GM23338 (cell line): ENCODE results near the gene FHIT. TPM values are rescaled to one million over a fixed set of nuclear protein-coding genes. Genes with fewer than 3 reads are reported as not detected.

ENCODE experiments used
- ATAC-seq: fragments of 200-7000 bp; cut with Tn5 transposase; 3 replicates; pipeline ENCODE4 v1.9.1; 2020
- DNase-seq: peaks from one replicate; pipeline ENCODE4 v3.0.0-alpha.2; 2015; ENCODE audit warnings: low spot score
- H2AFZ ChIP-seq: fragments of 200-600 bp; sonication (generic); 2 replicates; pipeline ENCODE4 v1.8.0; 2016; ENCODE audit warnings: antibody characterized with exemption, mild to moderate bottlenecking, moderate library complexity
- H3F3A ChIP-seq: fragments of 200-600 bp; sonication (generic); replicated peaks from 2 replicates; pipeline ENCODE4 v1.8.0; 2017; ENCODE audit warnings: antibody characterized with exemption, mixed run types, low read depth
- H3K27ac ChIP-seq: fragments of 200-600 bp; sonication (generic); 2 replicates; pipeline ENCODE4 v1.6.1; 2016; ENCODE audit warnings: low read depth
- H3K27me3 ChIP-seq: fragments of 200-600 bp; sonication (generic); 2 replicates; pipeline ENCODE4 v1.8.0; 2016; ENCODE audit warnings: mild to moderate bottlenecking, mixed run types, moderate library complexity; ENCODE audit not compliant: insufficient read depth
- H3K36me3 ChIP-seq: fragments of 200-600 bp; sonication (generic); 2 replicates; pipeline ENCODE4 v1.8.0; 2016; ENCODE audit warnings: mild to moderate bottlenecking; ENCODE audit not compliant: insufficient read depth
- H3K4me1 ChIP-seq: fragments of 200-600 bp; sonication (generic); 2 replicates; pipeline ENCODE4 v1.8.0; 2016; ENCODE audit warnings: mild to moderate bottlenecking, moderate library complexity; ENCODE audit not compliant: insufficient read depth
- H3K4me2 ChIP-seq: fragments of 200-600 bp; sonication (generic); 2 replicates; pipeline ENCODE4 v1.7.1; 2017; ENCODE audit warnings: mixed run types
- H3K4me3 ChIP-seq: fragments of 200-600 bp; sonication (generic); 2 replicates; pipeline ENCODE4 v1.6.1; 2016; ENCODE audit warnings: mixed run types
- H3K79me2 ChIP-seq: fragments of 200-600 bp; sonication (generic); replicated peaks from 2 replicates; pipeline ENCODE4 v1.8.0; 2017; ENCODE audit warnings: mild to moderate bottlenecking; ENCODE audit not compliant: insufficient read depth
- H3K9me2 ChIP-seq: fragments of 200-600 bp; sonication (generic); 2 replicates; pipeline ENCODE4 v1.8.0; 2017; ENCODE audit not compliant: insufficient read depth
- H4K20me1 ChIP-seq: fragments of 200-600 bp; sonication (generic); replicated peaks from 2 replicates; pipeline ENCODE4 v1.8.0; 2017; ENCODE audit warnings: mild to moderate bottlenecking; ENCODE audit not compliant: insufficient read depth
- H3K27ac Mint-ChIP-seq: 2 replicates; pipeline ENCODE4 v1.8.0; 2020; ENCODE audit warnings: inconsistent platforms, mild to moderate bottlenecking, moderate library complexity, mixed read lengths
- H3K27me3 Mint-ChIP-seq: 3 replicates; pipeline ENCODE4 v1.8.0; 2022; ENCODE audit warnings: low read depth, mild to moderate bottlenecking, moderate library complexity, mixed read lengths, inconsistent platforms; ENCODE audit not compliant: insufficient read depth, poor library complexity
- H3K36me3 Mint-ChIP-seq: 3 replicates; pipeline ENCODE4 v1.8.0; 2021; ENCODE audit warnings: low read depth, mild to moderate bottlenecking, inconsistent platforms, moderate library complexity, mixed read lengths
- H3K4me1 Mint-ChIP-seq: 3 replicates; pipeline ENCODE4 v1.8.0; 2020; ENCODE audit warnings: mild to moderate bottlenecking, inconsistent platforms, mixed read lengths
- H3K4me3 Mint-ChIP-seq: 3 replicates; pipeline ENCODE4 v1.8.0; 2021; ENCODE audit warnings: moderate library complexity, mild to moderate bottlenecking, inconsistent platforms, mixed read lengths
- H3K9me3 Mint-ChIP-seq: 3 replicates; pipeline ENCODE4 v1.8.0; 2020; ENCODE audit warnings: moderate library complexity, mild to moderate bottlenecking, inconsistent platforms, mixed read lengths
- STAT1 ChIP-seq: IDR thresholded peaks from one replicate; pipeline ENCODE4 v1.6.1; 2016; ENCODE audit warnings: antibody characterized with exemption; ENCODE audit not compliant: unreplicated experiment
- ZNF114 ChIP-seq: fragments of 250-450 bp; sonication (Bioruptor Pico); IDR thresholded peaks from 2 replicates; pipeline ENCODE4 v1.5.0; 2020; ENCODE audit warnings: mild to moderate bottlenecking, moderate library complexity
- ZNF331 ChIP-seq: fragments of 250-450 bp; sonication (Bioruptor Pico); IDR thresholded peaks from 2 replicates; pipeline ENCODE4 v1.5.0; 2020; ENCODE audit warnings: low read depth, mild to moderate bottlenecking, moderate library complexity
- ZNF462 ChIP-seq: fragments of 250-450 bp; sonication (Bioruptor Pico); IDR thresholded peaks from 2 replicates; pipeline ENCODE4 v1.5.0; 2020; ENCODE audit warnings: mild to moderate bottlenecking, moderate library complexity
- polyA plus RNA-seq: library from polyadenylated mRNA; unstranded; fragments of >200 nt; fragmentation: Nextera tagmentation; extraction: Ambion mirVana; gene quantifications from 2 replicates; pipeline ENCODE4 v1.2.1, GENCODE V29; 2016
- total RNA-seq: library from RNA; depleted of rRNA; stranded (reverse); fragments of >200 nt; shearing (Covaris generic); gene quantifications from 2 replicates; pipeline ENCODE4 v1.2.3, GENCODE V29; 2014
- TF ChIP-seq, protein P1 (sequence below): IDR thresholded peaks from 2 replicates; pipeline ENCODE4 v1.6.1; 2016; ENCODE audit warnings: antibody characterized with exemption

Gene FHIT
- total and polyA plus RNA-seq, 2 experiments from 2014 or later = 3.0 to 8.3 TPM

GRCh38 chr3:60645801-60646200, 605.5 kb downstream of the FHIT start:
- Mint-ChIP-seq H3K27ac (no peak overlapping the region), H3K4me3 (no peak overlapping the region), H3K27me3 (no peaks in the 10 kb centered on the region), H3K9me3 (no peaks in the 10 kb centered on the region), H3K4me1 (peaks cover 2% of the 10 kb centered on the region; the same call in 1 of the 3 replicates), H3K36me3 (no peaks in the 10 kb centered on the region)
- H3K79me2 ChIP-seq = no peaks in the 10 kb centered on the region
- ATAC-seq = no peak
- no peaks in the 10 kb centered on the region for H3K4me1 ChIP-seq
- no peak for TF ChIP-seq ZNF114 (CRISPR knock-in tag)
- no peak for TF ChIP-seq ZNF462
- TF ChIP-seq STAT1 = no peak
- TF ChIP-seq ZNF331 (CRISPR knock-in tag) = no peak
- TF ChIP-seq, protein P1, sequence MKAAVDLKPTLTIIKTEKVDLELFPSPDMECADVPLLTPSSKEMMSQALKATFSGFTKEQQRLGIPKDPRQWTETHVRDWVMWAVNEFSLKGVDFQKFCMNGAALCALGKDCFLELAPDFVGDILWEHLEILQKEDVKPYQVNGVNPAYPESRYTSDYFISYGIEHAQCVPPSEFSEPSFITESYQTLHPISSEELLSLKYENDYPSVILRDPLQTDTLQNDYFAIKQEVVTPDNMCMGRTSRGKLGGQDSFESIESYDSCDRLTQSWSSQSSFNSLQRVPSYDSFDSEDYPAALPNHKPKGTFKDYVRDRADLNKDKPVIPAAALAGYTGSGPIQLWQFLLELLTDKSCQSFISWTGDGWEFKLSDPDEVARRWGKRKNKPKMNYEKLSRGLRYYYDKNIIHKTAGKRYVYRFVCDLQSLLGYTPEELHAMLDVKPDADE = no peak
- no peak overlapping the region for H3K4me3 ChIP-seq
- no peaks in the 10 kb centered on the region for H3F3A ChIP-seq
- H3K36me3 ChIP-seq = no peaks in the 10 kb centered on the region
- peaks cover 21% of the 10 kb centered on the region for H3K9me2 ChIP-seq
- no peak overlapping the region for H2AFZ ChIP-seq
- no peak overlapping the region for H3K4me2 ChIP-seq
- DNase-seq = no peak
- no peaks in the 10 kb centered on the region for H4K20me1 ChIP-seq
- no peak overlapping the region for H3K27ac ChIP-seq
- no peaks in the 10 kb centered on the region for H3K27me3 ChIP-seq

GRCh38 chr3:60643831-60644230, 607.4 kb downstream of the FHIT start:
- H3K4me2 ChIP-seq = no peak overlapping the region
- Mint-ChIP-seq H3K27ac (no peak overlapping the region), H3K9me3 (no peaks in the 10 kb centered on the region), H3K36me3 (no peaks in the 10 kb centered on the region), H3K27me3 (no peaks in the 10 kb centered on the region), H3K4me3 (no peak overlapping the region), H3K4me1 (peaks cover 2% of the 10 kb centered on the region; the same call in 1 of the 3 replicates)
- H3K36me3 ChIP-seq = no peaks in the 10 kb centered on the region
- H3K79me2 ChIP-seq = no peaks in the 10 kb centered on the region
- H2AFZ ChIP-seq = no peak overlapping the region
- DNase-seq (no peak), ATAC-seq (no peak)
- H3K27me3 ChIP-seq = no peaks in the 10 kb centered on the region
- no peaks in the 10 kb centered on the region for H3K4me1 ChIP-seq
- H3K4me3 ChIP-seq = no peak overlapping the region
- no peaks in the 10 kb centered on the region for H4K20me1 ChIP-seq
- H3F3A ChIP-seq = no peaks in the 10 kb centered on the region
- H3K27ac ChIP-seq = no peak overlapping the region
- peaks cover 21% of the 10 kb centered on the region for H3K9me2 ChIP-seq
- TF ChIP-seq ZNF114 (CRISPR knock-in tag) (no peak), ZNF462 (no peak)
